Stimulated activated CD4-positive, alpha-beta T cell treated with anti-CD3 and anti-CD28 coated beads, TNF-alpha, amount 100 ng/mL, for 4 hours (primary cell): ENCODE measurements around the gene NFKBIL1.

ENCODE experiments used
- DNase-seq, 3 experiments: peaks; one replicate each; pipeline ENCODE4 v3.0.0-alpha.2; 2020; ENCODE audit warnings: low read depth in 3 of 3

NFKBIL1 gene

GRCh38 chr6:31534521-31535040, 12.8 kb upstream of the NFKBIL1 start:
- no peak for DNase-seq

GRCh38 chr6:31535538-31536324, 11.7 kb upstream of the NFKBIL1 start:
- DNase-seq, result no peak

- no peak for DNase-seq
Measured at GRCh38 chr6:31538805-31539400, 8.5 kb upstream of the NFKBIL1 start.

- no peak for DNase-seq
Measured at GRCh38 chr6:31540640-31541039, 6.8 kb upstream of the NFKBIL1 start.

GRCh38 chr6:31541059-31541657, 6.2 kb upstream of the NFKBIL1 start:
- no peak for DNase-seq

GRCh38 chr6:31541658-31542521, 5.5 kb upstream of the NFKBIL1 start, which contains the start of gene DDX39B:
TSS of gene DDX39B (minus strand) at chr6:31542003. CDS start at chr6:31540532, 1,471 bp downstream.
- DNase-seq, result peak; percentile 68 to 90 (median 80)

GRCh38 chr6:31543639-31544038, 3.8 kb upstream of the NFKBIL1 start:
- DNase-seq, result no peak

- DNase-seq, result no peak
Measured at GRCh38 chr6:31544676-31545075, 2.7 kb upstream of the NFKBIL1 start.

GRCh38 chr6:31545291-31545690, 2.1 kb upstream of the NFKBIL1 start:
- no peak for DNase-seq

GRCh38 chr6:31546339-31546957, 960 bp upstream of the NFKBIL1 start, which contains the start of gene ATP6V1G2:
TSS of gene ATP6V1G2 (minus strand) at chr6:31546608. CDS start at chr6:31546559, 49 bp downstream.
- peak; percentile 69 to 74 (median 69) for DNase-seq

- no peak for DNase-seq
Measured at GRCh38 chr6:31547727-31548543, 527 bp downstream of the NFKBIL1 start.

GRCh38 chr6:31548544-31548873, 1.1 kb downstream of the NFKBIL1 start:
- no peak for DNase-seq

- DNase-seq, result peak in 1 of 3 experiments; percentile 50
Measured at GRCh38 chr6:31551371-31551770, 4.0 kb downstream of the NFKBIL1 start.

GRCh38 chr6:31556307-31556706, 8.9 kb downstream of the NFKBIL1 start:
- DNase-seq, result no peak

- DNase-seq, result no peak
Measured at GRCh38 chr6:31557443-31558317, 10.3 kb downstream of the NFKBIL1 start.

- no peak for DNase-seq
Measured at GRCh38 chr6:31558318-31558625, 10.9 kb downstream of the NFKBIL1 start.

GRCh38 chr6:31558631-31559500, 11.5 kb downstream of the NFKBIL1 start:
- DNase-seq, result peak in 1 of 3 experiments; percentile 63

- no peak for DNase-seq
Measured at GRCh38 chr6:31559606-31559957, 12.2 kb downstream of the NFKBIL1 start.
